C1 segment of cervical spinal cord (tissue), 14 donors: ENCODE results near the gene KIF18B.

Experiments
- DNase-seq, 14 donors: peaks; one replicate each; lab custom pipeline; 2025; lab: John Stamatoyannopoulos, UW

The KIF18B gene

DNA sequence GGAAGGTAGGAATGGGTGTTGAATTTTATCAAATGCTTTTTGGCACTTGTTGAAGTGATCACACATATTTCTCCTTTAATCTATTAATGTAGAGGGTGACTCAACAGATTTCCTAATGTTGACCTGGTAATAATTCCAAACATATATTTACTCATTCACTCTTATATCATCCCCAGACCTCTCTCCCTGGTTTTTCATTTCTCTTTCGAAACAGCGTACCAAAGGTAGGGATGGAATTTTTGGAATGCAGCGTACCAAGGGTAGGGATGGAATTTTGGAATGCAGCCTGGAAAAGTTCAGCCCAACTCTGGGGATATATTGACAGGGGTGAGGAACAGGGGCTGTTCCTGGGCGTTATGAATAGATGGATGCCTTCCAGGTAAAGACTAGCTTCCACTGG lies 7.3 kb downstream of the KIF18B start:
- no peak for DNase-seq

DNA sequence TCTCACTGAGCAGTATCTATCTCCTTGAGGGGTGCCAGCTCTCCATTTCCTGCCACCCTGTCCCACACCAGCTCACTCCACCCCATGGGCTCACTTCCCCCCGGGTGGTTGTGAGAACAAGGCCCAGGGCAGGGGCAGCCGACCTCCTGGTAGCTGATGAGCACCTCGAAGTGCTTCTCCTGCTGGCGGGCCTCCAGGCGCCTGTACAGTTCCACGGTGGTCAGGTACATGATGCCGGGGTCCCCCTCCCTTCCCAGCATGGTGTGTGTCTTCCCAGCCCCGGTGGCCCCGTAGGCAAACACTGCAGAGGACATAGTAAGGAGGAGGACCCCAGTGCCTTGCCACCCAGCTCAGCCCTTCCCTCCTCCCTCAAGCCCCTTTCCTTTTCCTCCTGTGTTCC lies 12.5 kb downstream of the KIF18B start:
- DNase-seq: no peak

DNA sequence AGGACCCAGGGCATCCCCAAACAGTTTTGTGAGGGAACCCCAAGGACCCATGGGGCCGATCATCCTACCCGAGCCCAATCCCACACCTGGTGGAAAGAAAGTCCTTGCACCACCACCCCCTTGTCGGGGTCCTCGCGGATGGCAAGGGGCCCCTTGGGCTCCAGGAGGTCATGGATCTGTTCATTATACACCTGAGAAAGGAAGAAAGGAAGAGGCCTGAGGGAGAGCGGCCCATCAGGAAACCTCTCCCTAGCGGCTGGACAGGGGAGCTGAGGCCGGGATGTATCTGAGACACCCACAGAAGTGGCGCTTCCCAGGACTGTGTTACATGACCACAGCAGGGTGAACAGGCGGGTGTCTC lies 12.8 kb downstream of the KIF18B start:
- no peak for DNase-seq

DNA sequence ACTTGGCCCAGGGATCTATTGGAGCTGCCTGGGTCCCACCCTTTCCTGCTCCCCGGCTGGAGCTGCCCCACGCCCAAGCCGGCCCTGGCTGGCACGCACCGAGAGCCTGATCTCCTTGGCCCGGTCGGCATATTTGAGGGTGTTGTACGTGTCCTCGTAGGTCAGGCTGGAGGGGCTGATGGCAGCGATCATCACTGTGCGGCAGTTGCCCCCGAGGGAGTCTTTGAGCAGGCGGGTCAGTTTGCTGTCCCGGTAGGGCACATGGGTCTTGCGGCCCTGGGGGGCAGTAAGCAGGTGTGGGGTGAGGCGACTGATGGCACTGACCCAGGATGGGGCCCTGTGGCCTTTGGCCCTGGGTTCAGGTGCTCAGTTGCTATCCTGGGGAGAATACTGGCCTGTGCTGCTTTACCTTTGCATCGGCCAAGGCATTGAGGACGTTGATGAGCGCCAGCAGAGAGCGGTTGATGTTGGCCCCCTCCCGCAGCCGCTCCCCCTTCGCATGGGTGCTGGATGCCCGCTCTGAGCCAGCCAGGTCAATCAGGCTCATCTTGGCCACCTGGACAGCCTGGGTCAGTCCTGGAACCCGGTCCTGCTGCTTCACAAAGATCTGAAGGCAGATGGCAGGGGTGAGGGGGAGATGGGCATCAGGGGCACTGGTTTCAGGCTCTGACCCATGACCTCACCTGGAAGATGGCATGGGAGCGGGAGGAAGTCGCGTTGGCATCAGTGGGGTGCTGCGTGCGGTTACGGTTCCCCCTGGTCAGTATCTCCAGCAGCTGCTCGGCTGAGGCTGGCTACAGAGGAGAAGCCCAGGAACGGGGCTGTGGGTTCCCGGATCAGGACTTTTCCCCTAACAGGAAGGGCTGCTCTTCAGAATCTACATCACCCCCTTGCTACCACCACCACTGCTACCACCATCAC lies 13.5 kb downstream of the KIF18B start:
- no peak for DNase-seq

DNA sequence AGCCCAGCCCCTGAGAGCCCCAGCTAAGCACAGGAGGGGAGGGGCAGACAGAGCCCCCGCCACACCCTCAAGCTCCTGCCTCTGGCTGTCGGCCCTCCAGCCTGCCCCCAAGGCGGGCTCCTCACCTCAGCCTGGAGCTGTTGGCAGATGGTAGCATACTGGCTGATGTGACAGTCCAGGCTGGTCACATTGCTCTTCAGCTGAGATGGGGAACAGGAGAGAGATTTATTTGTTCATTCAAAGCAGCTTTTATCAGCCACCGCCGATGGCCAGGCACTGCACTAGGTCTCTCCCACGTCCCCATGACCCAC lies 14.8 kb downstream of the KIF18B start:
- no peak for DNase-seq

DNA sequence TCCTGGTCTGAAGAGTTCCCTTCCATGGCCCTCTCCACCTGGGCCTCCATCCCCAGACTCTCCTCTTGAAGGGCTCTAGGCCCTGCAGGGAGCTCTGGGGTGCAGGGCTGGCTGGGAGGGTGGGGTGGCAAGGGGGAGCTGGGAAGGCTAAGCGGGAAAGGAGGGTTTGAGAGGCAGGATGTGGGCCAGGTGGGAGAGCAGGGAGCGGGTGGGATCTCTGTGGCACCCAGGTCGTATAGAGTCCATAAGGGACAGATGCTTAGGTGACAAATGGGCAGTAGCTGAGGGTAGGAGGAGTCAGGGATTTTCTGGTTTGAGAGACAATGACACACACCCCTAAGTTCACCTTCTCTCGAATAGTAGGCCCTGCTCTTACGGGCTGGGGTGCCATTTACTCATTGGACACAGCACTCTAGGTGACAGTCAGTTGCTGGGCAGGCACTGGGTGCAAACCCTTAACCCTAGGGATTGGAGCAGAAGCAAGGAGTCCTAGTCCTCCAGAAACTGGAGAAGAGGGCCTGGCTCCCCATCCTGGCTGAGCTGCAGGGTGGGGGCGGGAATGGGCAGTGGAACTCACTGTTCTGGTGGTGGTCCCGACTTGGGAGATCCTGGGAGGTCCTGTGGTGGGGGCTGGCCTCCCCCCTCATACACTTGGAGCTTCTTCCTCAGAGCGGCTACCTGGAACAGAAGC lies 15.3 kb downstream of the KIF18B start:
- DNase-seq: no peak

DNA sequence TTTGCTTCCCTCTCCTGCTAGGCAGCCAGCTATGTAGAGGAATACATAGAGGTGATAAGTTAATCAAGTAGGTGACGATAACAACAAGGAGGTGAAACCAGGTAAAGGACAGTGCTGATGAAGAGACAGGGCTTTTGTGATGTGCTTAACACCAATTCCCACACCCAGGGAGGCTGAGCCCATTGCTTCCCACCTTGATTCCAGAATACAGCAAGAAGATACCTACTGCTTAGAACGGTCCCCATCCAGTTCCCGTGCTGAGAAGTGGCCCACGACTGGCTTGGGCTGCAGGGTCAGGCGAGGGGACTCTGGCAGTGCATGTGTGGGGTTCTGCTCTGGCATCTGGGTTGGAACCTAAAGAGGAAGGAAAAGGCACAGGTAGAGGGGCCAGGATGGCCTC lies 16.2 kb downstream of the KIF18B start:
- no peak for DNase-seq

DNA sequence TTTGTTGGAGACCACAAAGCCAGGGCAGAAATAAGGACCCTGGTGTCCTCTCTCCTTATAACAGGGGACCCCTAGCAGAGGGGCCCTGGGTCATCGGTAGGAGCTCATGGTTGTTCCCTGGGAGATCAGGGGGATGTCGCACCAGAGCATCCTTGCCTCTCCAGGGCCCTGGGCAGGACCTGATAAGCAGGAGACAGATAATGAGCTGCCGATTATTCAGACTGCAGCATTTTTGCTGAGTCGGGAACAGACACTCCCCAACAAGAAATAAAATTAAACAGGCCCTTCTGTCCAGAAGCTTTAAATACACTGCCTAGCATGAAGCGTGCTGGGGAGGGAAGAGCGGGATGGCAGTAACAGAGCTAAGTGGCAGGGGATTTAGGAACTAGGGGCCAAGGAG lies 16.9 kb downstream of the KIF18B start:
- DNase-seq: no peak

DNA sequence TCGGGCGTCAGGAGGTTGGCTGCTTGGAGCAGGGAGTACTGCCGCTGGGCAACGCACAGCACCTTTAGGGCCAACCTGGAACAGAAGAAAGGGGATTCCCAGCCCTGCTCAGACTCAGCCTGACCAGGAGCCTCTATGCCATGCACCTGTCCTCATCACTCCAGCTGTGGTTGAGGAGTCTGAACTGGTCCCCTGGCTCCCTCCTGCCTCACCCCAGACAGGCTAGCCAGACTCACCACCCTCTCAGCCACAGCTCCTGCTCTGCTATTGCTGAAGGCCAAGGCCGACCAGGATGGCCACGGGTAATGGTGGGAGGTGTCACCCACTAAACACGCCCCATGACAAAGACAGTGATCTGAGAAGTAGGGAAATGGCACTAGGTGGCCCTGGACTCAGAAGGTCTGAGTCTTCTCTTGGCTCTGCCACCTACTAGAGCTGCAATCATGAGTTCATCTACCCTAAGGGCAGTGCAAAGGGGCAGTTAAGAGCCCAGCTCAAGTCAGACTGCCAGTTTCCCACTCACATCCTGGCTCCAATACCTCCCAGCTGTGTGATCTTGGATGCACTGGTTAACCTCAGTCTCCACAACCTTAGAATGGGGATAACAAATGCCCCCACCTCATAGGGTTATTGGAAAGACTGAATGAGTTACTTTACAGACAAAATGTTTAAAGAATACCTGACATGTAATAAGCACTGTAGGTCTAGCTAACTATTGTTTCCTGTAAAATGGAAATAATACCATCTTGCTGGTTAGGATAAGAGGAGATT lies 18.4 kb downstream of the KIF18B start:
- DNase-seq: no peak

DNA sequence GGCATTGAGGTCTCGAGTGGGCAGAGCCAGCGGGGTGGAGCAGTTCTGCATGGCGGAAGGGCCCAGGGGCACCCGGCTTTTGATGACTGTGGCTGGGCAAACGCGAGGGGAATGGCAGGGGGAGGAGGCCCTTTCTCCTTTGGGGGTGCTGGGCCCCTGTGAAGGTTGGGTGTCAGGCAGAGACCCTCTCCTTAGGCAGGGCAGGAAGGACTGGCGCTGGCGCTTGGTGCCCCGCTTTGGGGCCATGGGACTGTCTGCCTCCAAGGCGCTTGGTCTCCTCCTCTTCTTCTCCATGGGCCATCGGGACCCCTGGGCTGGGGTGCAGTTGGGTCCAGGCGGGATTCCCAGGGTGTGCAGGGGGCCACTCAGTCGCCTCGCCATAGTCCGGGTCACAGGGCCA lies 19.4 kb downstream of the KIF18B start:
- DNase-seq: no peak

DNA sequence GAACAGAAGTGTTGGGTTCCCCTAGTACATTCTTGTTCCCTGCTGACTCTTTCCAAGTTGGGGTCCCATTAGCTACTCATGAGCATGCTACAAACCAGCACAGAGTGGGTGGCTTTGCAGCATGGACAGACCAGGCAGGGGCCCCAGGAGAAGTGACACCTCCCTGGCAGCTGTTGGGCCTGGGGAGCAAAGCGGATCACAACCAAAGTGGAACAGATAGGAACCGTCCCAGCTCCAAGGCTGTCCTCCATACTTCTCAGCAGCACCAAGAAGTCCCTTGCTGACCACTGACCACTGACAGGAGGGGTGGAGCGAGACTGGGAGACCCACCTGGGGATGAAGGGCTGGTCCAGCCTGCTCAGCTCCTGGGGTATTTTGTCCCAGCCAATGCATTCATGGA lies 19.9 kb downstream of the KIF18B start:
- no peak for DNase-seq

DNA sequence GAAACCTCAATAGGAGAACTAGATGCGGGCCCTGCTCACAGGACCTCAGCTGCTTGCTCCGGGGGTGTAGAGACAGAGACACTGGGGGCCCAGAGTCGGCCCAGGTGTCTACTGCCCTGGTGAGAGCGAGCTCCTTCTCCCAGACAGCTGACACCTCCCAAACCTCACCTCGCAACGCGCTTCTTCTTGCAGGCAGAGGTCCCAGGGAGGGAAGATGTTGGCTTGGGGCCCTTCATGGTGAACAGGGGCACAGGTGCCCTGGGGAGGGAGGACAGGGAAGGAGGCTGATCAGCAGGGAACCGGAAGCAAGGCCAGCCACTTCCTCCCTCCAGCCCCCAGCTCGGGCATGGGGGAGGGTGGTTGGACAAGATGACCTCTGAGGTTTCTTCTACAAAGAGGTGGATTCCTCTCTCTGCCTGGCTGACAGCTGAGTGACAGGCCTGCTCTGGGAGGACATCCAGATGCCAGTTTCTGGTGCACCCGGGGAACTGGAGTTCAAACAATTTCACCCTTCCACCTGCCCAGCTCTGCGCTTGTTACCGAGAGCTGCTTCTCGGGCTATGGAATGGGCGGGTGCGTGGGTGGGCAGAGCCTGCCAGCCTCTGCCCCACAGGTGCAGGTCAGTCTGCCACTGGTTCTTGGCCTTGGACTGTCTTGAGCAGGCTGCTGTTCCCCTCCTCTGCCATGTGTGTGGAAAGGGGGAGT lies 20.6 kb downstream of the KIF18B start:
- no peak for DNase-seq

DNA sequence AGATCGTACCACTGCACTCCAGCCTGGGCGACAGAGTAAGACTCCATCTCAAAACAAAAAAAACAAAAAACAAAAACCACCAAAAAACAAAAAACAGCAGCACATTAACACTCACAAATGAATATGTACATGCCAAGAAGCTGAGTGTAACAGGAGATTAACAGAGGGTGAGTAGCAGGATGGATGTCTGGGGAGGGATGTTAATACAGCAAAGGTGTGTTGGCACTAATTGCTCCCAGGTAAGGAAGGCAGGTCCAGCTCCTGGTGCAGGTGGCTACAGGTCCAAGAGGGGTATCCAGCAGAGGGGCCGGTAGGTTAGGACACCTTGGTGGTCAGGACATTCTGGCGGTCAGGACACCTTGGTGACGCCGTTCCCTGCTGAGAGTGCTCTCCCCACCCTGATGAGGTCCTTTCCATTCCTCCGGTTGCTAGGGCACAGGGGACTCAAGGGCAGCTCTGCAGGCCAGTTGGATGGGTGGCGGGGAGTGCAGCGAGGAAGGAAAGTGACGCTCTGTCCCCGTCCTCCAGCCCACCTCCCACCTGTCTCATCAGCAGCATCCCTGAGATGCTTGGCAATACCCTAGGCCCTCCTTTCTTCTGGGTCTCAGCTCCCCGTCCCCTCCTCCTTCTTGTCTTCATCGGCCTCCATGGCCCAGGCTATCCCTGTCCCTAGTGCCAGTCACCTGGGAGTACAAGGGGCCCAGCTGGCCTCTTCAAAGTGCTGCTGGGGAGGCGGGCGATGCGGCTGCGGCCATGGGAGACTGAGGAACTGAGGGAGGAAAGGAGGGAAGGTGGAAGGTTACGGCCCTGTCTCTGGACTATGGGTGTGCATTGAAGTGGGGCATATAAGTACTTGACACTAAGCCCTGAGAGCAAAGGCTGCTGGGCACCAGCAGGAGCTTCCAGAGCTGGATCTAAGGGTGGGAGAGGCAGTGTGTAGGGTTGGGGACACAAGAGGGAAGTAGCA lies 21.6 kb downstream of the KIF18B start:
- DNase-seq: no peak

DNA sequence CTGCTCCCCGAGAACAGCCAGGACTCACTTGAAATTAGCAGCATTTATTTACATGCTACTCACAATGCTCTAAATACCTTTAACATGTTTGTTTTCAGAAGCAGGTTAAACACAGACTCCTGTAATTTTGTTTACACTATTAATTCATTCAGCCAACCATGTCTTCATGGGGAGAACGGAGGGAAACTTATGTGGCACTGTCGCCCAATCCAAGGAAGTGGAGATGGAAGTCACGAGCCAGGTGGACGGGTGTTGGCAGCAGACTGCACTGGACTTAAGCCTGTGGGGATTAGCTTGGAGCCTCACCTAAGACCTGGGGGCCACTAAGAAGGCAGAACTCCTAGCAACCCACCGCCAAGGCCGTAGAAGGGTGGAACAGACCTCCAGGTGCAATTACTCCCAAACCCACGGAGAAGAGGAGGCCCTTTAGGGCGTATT lies 23.4 kb downstream of the KIF18B start:
- no peak for DNase-seq

DNA sequence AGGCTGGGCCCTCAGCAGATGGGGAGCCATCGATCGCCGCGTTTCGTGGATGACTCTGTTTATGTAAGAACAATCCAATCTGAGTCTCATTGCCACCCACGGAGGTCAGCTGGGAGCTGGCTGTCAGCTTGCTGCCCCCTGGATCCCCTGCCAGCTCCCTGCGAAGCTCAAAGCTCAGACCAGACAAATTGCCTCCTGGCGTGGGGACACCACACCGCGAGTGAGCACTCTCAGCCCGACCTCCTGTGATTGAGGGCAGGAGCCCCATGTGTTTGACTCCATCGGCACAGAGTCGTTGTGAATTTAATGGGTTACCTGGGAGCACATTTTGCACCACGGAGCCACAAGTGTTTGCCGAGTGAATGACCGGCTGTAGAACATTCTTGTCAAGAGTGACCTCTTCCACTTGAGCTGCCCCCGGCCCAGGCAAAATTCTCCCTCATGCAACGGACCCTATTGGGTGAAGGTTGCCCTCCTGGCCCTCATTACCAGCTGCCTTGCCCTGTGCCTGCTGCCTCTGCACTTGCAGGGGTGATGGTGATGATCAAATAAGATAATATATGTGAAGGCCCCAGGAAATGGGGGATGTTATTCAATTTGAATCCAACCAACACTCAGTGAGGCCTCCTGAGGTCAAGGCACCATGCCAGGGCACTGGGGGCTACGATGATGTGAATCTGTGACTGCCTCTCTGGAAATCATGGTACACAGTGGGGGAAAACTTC lies 24.7 kb downstream of the KIF18B start:
- DNase-seq: no peak

DNA sequence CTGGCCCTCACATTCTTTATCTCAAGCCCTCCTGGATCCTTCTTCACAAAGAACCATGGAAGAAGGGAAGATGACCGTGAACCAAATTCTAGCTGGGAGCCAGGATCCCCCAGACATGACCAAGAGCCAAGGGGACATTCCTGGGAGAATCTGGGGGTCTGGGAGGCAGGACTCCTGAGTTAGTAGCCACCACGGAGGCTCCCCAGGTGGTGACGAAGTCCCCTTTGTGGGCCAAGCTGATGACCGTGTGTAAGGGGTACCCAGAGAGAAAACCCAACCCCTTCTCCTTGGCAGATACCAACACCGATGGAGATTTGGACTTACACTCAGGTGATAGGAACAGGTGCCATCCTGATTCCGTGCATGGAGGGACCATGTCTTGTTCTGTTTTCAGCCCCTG lies 25.4 kb downstream of the KIF18B start:
- DNase-seq: no peak

DNA sequence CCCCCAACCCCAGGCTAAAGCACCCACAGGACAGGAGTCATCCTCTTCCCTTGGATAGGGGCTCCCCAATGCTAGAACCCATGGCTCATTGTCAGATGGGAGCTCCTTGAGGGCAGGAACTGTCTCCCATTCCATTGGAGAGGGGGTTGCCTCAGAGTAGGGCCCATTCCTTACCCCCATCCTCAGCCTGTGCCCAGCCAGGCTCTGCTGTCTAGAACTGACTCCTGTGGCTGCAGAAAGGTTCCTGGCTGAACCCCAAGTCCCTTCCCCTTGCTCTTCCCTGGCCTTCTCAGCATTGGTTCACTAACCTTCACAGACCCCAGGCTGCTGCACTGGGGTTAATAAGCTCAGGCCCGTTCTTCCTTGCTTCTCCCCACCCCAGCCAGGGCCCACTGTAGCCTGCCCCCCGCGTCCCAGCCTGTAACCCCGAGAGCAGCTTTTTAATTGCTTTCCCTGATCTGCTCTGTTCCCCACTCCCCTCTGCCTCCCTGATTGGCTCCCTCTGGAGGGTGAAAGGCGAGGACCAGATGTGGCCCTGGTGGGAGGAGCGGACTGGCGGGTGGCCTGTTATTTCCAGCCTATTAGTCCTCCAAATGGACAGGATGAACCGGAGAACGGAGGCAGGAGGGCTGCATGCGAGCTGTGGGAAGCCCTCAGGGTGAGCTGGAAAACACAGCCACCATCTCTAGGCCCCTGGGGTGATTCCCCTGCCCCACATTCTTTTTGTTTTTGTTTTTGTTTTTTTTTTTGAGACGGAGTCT lies 26.3 kb downstream of the KIF18B start:
- DNase-seq: no peak

DNA sequence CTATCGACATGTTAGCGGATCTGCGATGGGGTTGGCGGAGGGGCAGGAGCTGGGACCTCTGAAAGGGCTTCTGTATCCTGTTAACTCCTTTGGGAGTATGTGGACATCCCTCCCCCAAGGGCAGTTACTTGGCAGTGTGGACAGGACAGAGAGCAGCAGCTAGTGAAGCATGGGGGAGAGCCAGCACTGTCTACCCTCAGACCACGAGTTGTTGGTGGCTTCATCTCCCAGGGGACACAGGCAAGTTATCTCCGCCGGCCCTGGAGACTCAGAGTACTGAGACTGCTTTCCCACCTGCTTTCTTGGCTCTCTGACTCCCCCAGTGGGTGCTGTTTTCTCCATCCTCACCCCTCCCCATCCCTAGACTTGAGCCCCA lies 27.0 kb downstream of the KIF18B start:
- no peak for DNase-seq

DNA sequence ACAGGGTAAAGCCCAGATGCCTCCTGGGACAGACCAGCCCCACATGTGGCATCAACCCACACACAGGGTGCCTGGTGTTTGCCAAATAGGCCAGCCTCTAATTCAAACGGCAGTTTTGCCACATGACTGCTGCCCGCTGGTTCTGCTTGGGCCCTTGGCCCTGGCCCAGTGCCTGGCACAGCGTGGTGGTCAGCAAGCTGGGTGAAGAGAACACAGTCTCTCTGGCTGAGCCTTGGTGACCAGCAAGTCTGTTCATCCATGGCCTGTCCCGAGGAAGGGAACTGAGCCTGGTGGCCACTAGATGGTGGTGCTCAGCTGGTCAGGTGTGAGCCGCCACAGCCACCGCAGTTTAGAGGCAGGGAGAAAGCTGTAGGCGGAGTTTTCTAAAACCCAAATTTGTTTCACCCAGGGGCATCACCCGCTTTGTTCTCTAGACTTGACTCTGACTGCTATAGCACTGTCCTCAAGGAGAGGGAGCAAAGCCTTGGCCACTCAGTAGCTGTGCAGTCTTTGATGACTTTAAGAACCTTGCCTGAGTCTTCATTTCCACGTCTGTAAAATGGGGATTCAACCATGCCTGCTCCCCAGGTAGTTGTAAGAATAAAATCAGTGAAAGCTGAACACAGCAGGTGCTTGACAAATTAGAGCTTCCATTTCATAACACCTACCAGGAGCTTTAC lies 27.5 kb downstream of the KIF18B start:
- peak in 13 of 14 donors; percentile 28 to 82 (median 69) for DNase-seq
